Endothelial cell of umbilical vein (primary cell): Measurements from ENCODE around the gene PPCDC.

Source experiments
- EZH2 ChIP-seq: IDR thresholded peaks from 2 replicates; pipeline ENCODE4 v1.6.1; 2012; ENCODE audit warnings: borderline replicate concordance, low read depth, mild to moderate bottlenecking, moderate library complexity, low read length, inconsistent platforms; ENCODE audit not compliant: severe bottlenecking
- POLR2A ChIP-seq: IDR thresholded peaks from 2 replicates; pipeline ENCODE4 v1.6.1; 2012; ENCODE audit warnings: low read depth, mild to moderate bottlenecking, control low read depth, low read length
- POLR2AphosphoS5 ChIP-seq: IDR thresholded peaks from 2 replicates; pipeline ENCODE4 v1.6.1; 2012; ENCODE audit warnings: low read depth, mild to moderate bottlenecking, control low read depth, low read length, moderate library complexity; ENCODE audit not compliant: insufficient read depth
- TF ChIP-seq, protein P1 (sequence below), 2 donors: IDR thresholded peaks; 1 replicate in 1 of 2; 2 replicates in 1 of 2; pipeline ENCODE4 v1.5.1; 2011; ENCODE audit warnings: low read length in 2 of 2, mild to moderate bottlenecking in 2 of 2, moderate library complexity in 2 of 2, control low read depth in 1 of 2, inconsistent platforms in 1 of 2, low read depth in 1 of 2; ENCODE audit not compliant: insufficient read depth in 1 of 2; ENCODE audit errors: extremely low read depth in 1 of 2
- TF ChIP-seq, protein P2 (sequence below): IDR thresholded peaks from 2 replicates; pipeline ENCODE4 v1.6.1; 2011; ENCODE audit not compliant: insufficient read depth, insufficient read length

DNA sequence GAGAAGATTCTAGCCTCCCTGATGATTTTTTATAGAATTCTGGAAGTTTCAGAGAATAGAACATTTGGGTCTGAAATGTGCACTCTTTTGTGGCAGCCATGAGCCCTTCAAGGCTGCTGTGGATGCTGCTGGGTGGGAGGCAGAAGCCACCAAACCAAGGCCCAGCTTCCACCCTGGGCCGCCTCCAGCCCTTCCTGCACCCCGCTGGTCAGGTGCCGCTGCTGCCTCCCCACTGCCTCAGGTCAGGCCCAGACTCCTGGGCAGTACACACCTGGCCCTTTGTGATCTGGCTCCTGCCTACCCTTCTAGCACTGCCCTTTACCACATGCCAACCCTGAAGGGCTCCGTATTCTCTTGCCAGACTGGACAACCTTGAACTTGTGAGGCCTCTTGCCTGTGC is 28.3 kb downstream of the PPCDC start:
- TF ChIP-seq EZH2 (no peak), POLR2A (no peak), POLR2AphosphoS5 (no peak)
- TF ChIP-seq, protein P1, sequence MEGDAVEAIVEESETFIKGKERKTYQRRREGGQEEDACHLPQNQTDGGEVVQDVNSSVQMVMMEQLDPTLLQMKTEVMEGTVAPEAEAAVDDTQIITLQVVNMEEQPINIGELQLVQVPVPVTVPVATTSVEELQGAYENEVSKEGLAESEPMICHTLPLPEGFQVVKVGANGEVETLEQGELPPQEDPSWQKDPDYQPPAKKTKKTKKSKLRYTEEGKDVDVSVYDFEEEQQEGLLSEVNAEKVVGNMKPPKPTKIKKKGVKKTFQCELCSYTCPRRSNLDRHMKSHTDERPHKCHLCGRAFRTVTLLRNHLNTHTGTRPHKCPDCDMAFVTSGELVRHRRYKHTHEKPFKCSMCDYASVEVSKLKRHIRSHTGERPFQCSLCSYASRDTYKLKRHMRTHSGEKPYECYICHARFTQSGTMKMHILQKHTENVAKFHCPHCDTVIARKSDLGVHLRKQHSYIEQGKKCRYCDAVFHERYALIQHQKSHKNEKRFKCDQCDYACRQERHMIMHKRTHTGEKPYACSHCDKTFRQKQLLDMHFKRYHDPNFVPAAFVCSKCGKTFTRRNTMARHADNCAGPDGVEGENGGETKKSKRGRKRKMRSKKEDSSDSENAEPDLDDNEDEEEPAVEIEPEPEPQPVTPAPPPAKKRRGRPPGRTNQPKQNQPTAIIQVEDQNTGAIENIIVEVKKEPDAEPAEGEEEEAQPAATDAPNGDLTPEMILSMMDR (IDR thresholded peaks at IDR 0.05; ENCODE audit: extremely low read depth in 1 of 2, insufficient read depth in 1 of 2, low read depth in 1 of 2, low read length in 2 of 2), result no peak
- TF ChIP-seq, protein P2, sequence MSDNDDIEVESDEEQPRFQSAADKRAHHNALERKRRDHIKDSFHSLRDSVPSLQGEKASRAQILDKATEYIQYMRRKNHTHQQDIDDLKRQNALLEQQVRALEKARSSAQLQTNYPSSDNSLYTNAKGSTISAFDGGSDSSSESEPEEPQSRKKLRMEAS, result no peak
